GM21423 (cell line): Measurements from ENCODE around the gene COPB2.

Source experiments
- ATAC-seq: cut with Tn5 transposase; IDR thresholded peaks from one replicate; pipeline ENCODE4 v1.9.1; 2021; ENCODE audit warnings: mild to moderate bottlenecking, moderate library complexity; ENCODE audit not compliant: unreplicated experiment

COPB2 gene

DNA sequence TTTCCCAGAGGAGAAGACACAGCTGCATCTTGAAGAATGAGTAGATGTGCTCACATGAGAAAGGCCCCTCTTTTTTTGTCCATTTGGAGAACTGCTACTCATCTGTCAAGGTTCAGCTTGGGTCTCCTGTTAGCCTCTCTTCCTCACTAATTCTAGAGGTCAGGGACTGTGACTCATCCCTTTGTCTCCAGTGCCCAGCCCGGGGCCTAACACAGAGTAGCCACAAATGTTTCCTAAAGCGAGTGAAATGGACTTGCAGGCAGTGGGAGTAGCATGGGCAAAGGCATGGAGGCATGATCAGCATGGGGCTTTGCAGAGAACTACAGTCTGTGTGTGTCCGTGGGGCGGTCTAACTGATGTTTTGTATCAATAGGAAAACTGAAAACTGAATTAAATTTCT, 79.6 kb downstream of the COPB2 start:
- ATAC-seq = no peak

DNA sequence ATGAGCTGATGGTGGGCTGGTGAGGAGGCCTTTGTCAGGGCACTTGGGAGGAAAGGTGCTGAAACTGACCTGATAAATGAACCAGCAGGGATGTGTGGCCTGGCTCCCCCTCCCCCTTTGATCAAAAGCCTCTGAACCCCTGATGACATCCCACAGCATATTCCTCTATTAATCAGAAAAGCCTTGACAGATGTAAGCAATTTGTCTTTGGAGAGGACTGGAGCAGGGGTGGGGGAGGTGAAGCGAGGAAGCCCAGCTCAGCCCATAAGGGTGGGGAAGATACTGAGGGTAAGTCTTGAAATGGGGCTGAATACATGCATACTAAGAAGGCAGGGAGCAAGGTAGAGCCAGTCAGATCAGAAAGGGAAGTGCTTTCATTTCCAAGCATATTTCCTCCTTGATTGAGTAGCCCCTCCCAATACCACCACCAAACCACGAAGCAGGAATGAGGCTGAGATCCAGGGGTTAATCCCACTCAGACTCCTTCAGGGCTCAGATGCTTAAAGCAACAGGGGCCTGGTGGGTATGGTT, 80.3 kb downstream of the COPB2 start:
- ATAC-seq = no peak

DNA sequence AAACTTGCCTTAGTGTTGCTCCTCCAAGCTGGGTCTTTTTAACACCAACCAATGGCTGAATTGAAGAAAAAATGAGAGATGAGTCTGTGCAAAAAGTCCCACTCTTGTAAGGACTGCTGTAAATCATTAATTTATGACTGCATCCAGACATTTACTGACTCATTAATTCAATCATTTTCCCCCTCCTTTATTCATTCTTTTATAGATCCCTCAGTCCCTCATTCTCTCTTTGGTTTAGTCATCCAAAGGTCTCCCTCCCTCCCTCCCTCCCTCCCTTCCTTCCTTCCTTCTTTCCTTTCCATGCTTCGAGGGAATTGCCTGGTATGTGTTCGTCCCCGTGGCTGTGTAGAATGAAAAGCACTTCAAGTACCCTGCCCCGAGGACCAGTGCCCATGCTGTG, 80.9 kb downstream of the COPB2 start:
- ATAC-seq = no peak

DNA sequence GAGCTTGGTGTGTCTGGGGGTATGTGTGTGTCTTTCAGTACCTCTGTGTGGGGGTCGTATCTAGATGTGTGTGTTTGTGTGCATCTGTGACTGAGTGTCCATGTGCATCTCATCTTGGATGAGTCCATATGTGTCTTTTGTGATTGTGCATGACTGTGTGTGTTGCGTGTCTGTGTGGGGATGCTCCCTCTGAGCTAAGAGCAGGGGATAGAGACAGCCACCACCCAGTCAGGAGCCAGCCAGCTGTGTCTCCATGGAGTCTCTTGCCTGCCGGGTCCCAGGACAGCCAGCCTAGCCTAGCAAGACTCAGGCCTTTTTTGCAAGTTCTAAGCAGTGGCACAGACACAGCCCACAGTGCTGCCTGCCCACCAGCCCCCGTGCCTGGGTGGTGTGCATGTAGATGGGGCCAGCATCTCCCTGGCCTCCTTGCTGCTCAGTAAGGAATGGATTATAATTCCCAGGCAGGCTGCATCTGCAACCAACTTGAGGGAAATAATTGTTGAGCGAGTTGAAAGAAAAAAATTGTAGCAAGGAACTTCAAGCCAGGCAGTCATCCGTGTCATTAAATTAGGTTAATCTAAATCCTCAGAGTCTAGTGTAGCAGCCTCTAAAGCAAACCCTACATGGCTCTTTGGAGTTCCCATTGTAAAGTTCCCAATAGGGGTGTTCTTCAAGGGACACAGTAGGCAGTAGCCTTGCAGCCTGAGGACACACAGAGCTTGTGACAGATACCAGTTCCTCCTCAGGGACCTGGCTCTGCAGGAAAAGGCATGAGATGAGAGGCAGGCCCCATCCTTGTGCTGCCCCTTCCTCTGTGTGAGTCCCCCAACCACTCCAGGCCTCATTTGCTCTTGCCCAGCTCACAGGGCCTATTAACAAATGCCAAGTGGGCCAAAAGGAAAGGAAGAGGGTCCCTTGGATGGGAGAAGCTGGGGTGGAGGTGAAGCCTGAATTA, 81.6 kb downstream of the COPB2 start:
- ATAC-seq = no peak
